ENCODE measurements around the gene REEP3.
A peak's percentile ranks its signal among the peaks of the same experiment; 100 is the strongest.

The REEP3 gene

GRCh38 chr10:63670291-63670898 lies 149.2 kb downstream of the REEP3 start:
- no peak for DNase-seq

GRCh38 chr10:63671317-63671937 lies 150.2 kb downstream of the REEP3 start:
- DNase-seq, result peak; percentile 50

GRCh38 chr10:63672491-63672890 lies 151.3 kb downstream of the REEP3 start:
- no peak for DNase-seq

- DNase-seq, result no peak
These were observed 152.0 kb downstream of the REEP3 start for GRCh38 chr10:63673246-63673645.

- DNase-seq, result no peak
These were observed 152.6 kb downstream of the REEP3 start for GRCh38 chr10:63673846-63674245.

Data from NCI-H1436 treated with DMSO at 0.1 percent for 48 hours (cell line).